NOMO-1 treated with DMSO at 0.1 percent for 48 hours (cell line): ENCODE results near the gene ELMO1.
A peak's percentile ranks its signal among the peaks of the same experiment; 100 is the strongest.

ENCODE experiments used
- DNase-seq: peaks from one replicate; lab custom pipeline; 2025; ENCODE audit not compliant: unreplicated experiment; lab: John Stamatoyannopoulos, UW

The ELMO1 gene

DNA sequence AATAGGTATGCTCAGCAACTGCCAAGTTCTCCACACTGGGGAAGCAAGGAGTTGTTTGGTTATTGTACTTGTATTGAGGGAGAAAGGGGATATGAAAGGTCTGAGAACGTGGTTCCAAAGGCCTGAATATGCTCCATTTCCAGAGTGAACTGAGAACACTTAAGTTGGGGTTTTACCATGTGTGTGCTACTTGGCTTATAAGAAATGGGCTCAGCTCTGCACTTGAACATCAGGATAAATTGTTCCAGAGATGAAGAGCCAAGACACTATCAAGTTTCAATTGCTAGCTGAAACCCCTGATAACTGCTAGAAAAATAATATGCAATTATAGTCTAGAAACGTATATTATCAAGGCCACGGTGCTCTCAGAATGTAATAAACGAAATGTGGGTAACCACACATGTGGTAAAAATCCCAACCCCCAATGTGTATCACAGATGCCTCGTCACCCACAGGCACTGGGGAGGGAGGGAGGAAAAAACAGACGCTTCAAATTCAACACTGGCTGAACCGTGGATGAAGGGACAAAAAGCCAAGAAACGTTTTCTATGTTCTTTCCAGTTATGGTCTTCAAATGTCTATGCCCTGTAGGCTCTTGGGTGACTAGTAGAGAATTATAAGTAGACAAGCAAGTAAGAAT, 16.3 kb downstream of the ELMO1 start:
- DNase-seq = no peak

DNA sequence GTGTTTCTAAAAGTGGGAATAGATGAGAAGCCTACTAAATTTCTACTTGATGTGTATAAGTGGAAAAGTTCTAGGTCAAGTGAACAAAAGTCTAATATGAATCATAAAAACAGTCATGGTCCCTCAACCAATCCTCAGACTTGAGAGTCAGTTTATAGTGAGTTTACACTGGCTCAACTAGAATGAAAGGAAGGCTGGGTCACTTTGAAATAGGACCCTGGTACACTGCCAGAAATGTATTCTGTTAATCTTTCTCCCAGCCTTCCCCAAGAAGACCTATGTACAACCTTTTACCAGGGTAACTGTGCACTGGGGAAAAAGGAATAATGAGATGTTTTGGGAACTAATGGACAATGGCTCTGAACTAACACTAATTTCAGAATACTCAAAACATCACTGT, 17.3 kb downstream of the ELMO1 start:
- DNase-seq = no peak

DNA sequence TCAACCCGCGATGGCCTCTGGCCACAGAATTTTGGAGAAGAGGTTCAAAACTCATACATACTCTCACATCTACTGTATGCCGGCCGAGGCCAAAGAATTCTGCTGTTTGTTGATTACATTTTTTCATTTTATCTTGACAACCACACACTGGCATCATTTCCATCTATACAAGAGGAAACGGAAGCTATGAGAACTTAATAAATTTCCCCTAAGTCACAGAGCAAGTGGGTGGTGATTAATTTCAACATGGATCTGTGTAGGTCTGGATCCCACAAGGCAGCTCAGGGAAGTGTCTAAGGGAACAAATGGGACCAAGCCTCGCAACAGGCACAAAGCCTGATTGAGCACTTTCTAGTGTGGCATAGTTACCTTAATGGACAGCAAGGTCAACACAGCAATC, 18.0 kb downstream of the ELMO1 start:
- no peak for DNase-seq

DNA sequence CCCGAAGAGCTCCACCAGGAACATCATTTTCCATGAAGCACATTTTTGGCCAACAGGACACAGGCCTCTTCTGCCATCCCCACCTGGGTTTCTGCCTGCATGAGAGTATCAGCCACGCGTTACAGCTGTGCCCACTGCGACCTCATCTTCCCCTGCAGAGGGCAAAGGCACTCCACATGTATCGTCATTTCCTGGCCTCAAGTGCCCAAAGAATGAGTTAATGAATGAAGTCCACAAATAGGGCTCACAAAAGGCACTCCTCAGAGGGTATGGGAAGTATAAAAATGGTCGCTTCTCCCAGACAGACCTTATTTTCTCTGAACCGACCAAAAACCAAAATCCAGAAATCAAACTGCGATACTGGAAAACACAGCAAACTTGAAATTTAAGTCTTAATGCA, 18.5 kb downstream of the ELMO1 start:
- DNase-seq = no peak

DNA sequence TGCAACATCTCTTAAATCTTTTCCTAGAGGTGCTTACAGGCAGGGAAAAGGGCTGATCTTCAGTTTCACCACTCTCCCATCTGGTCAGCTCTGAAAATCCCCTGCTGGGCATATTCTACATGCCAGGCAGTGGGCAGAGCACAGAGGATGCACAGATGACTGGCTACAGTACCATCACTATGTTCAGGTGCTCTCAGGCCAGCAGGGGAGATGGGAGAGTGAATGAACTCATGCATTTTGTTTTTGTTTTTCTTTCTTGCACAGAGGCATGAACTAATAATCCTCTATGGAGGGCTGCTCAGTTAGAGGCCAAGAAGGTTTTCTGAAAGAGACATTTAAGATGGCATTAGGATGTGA, 19.3 kb downstream of the ELMO1 start:
- DNase-seq = no peak

DNA sequence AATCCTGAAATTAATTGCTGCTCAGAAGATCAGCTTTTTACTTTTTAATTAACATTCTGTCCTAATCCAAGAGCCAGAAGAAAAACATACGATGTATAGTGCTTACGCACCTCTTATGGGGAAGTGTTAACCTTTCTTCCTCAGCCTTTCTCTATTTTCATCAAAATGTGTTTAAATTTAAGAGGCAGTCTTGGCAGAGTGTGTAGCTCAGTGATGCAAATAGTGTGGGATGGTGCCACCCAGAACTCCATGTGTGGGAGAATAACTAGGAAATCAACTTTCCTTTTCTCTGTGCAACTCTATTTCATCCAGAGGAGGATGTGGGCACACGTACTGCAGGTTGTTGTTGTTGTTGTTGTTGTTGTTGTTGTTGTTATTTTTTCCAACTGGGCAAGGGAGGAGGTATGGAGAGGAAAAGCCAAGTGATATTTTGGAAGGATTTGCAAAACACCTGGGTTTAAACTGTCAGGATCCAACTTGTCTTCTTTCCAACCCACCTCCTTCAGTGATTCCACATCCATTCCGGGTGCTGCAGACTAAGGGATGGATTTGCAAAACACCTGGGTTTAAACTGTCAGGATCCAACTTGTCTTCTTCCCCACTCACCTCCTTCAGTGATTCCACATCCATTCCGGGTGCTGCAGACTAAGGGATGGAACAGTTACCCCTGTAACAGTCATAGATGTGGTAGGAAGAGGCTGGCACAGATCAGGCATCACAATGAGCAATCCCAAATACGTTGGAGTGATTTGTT, 19.8 kb downstream of the ELMO1 start:
- no peak for DNase-seq

DNA sequence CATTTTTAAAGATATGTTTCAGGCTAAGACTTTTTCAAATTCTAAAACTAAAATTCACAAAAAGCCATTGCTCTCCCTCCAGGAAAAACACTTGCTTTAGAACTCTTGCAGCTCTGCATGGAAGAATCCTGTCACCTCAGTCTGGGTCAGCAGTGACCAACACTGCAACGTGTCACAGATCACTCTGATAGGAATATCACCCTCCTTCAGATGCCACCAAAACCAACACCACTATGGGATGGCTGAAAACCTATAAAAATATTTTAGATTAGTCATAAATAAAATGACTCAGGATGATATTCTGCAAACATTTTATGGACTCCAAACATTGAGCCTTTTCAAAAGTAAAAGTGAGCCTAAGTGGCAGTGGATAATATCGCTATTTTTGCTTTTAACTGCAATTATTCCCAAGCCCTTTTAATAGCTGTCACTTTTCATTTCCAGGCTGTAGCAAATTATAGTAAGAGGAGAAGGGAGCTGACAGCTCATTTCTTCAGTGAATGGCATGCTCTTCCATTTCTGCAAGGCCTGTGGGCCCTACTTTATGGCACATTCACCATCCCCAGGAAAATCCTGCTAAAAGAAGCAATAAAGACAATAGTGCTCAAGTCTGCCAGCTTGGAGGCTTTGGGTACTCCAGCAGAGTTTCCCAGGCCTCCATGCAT, 21.3 kb downstream of the ELMO1 start:
- no peak for DNase-seq

DNA sequence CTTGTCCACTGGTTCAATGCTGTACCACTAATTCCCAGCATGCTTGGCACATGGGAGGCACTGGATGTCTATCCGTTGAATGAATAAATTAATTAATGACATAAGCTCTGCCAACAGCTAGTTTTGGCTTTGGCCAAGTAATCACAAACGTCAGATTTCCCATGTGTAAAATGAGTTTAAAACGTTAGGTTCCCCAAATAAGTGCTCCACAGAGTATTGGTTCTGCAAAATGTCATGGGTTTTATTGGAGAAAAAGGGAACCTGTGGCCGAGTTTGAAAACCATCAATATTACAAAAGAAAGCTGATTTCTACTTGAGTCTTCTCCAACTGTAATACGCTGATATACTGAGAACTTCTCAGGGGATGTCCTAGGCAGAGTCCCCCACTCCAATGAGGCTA, 23.2 kb downstream of the ELMO1 start:
- peak; percentile 90 for DNase-seq

DNA sequence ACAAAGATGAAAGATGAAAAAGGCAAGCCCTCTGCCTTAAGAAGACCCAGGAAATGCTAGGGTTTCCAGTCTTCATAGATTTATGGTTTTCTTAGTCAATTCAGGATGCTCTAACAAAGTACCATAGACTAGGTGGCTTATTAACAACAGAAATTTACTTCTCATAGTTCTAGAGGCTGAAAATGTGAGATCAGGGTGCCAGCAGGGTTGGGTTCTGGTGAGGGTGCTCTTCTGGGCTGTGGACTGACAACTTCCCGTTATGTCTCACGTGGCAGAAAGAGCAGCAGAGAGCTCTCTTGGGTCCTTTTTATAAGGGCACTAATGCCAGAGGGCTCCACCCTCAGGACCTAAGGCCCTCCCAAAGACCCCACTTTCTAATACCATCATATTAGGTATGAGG, 23.7 kb downstream of the ELMO1 start:
- DNase-seq = peak; percentile 24

DNA sequence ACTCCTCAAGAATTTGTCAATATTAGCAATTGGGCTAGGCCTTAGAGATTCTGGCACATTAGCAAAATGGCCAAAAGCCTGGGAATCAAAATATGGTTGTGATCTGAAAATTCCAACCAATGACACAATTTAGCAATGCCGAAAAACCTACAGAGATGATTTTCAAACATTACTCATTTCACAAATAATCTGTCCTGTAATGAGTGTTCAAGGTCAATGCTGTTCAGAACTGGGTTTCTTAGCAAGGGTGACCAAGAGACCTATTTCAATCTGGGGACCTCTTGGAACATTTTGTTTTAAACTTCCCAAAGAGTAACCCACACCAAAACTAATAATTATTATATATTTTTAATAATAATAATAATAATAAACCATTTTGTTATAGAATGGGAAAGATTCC, 24.1 kb downstream of the ELMO1 start:
- no peak for DNase-seq

DNA sequence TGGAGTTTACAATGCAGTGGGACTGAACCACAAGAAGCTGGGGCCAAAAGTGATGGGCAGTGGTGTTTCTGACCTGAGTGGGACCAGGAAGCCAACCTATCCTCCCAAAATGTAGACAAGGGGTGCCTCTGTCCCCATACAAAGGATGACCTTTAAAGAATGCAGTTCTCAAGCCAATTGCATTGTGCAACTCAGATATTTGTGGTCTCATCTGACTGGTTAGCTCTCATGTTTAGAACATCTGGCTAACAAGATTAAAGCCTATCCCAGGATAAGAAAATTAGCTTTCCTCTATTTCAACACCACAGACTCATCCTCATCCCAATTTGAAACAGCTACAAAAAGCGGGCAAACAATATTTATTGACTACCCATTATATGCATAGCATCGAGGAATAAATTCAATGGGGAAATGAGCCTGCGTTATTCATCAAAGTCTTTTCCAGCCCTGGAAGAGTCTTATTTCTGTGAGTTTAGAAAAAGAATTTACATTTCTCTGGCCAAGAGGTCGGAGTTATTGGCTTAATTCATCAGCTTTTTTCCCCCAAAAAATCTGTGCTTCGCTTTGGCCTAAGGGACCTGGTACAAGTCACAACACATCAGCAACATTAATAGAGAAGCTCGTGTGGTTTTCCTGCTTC, 26.7 kb downstream of the ELMO1 start:
- no peak for DNase-seq

DNA sequence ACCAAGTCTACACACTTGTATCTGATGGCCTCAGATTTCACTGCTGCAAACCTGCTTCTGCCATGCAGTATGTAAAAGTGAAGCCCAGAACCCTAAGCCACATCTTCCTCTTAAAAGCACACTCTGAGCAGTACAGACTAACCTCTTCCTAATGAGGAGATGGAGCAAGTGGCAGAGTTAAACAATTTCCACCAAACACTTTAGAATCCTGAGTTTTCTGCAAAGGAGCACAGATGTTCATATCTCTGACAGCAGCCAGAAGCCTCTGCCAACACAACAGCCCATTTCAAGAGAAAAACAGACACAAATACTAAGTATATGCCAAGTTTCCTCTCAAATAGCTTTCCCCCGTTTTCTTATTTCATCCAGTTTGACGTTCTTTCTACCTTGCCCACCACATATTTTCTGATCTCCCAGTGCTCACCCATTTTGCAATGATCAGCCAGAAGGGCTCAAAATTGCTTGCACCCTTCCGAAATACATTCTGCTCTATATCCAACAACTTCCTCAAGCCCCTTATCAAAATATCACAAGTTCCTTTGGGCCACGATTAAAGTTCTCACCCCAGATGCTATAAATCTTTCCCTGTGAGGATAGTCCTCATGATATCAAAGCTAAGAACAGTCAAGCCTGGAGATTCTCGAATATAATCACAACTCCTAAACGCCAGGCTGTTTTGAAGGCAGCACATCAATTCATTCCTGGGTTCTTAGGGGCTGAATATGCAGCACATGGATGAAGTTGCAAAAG, 27.5 kb downstream of the ELMO1 start:
- no peak for DNase-seq

DNA sequence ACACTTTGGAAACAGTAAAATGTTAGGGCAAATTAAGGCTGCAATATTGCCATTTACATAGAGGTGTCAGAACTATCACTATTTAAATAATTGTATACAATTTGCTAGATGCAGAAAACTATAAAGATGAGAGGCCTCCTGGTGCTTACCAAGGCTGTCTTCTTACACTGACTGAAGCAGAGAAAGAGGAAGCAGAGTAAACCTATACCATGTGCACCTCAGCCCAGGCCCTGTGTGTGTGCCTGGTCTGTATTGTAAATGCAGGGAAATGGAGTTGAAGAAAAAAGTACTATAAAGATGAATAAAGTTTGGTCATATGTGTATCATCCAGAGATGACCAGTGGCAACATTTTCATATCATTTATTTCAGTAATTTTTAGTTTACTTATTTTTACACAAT, 29.2 kb downstream of the ELMO1 start:
- DNase-seq = peak; percentile 31

DNA sequence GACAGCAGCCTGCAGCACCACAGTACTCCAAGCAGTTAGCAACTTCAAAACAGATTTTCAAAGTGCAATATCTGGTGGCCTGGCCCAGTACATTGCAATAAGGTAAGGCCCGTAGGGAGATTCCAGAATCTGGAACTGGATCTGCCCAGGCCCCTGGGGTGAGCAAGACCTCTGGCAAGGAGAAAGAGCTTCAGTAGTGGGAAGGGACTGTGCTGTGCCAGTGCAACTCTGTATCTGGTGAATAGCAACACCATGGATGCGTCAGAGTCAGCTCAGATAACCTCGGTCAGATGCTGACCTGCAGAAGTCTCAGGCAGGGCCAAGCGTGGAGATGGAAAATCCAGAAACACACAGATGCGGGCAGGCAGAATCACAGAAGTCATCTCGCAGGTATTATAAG, 30.3 kb downstream of the ELMO1 start:
- DNase-seq = no peak

DNA sequence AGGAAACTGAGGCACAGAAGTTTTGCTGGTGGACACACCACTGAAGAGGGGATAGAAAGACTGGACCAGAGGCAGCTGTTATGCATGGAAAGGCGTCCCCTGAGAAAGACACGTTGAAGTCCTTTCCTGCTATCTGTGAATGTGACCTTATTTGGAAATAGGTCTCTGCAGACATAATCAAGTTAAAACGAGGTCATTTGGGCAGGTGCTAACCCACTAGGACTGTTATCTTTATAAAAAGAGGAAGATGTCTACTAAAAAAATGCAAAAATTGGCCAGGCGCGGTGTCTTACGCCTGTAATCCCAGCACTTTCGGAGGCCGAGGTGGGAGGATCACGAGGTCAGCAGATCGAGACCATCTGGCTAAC, 31.6 kb downstream of the ELMO1 start:
- DNase-seq = no peak

DNA sequence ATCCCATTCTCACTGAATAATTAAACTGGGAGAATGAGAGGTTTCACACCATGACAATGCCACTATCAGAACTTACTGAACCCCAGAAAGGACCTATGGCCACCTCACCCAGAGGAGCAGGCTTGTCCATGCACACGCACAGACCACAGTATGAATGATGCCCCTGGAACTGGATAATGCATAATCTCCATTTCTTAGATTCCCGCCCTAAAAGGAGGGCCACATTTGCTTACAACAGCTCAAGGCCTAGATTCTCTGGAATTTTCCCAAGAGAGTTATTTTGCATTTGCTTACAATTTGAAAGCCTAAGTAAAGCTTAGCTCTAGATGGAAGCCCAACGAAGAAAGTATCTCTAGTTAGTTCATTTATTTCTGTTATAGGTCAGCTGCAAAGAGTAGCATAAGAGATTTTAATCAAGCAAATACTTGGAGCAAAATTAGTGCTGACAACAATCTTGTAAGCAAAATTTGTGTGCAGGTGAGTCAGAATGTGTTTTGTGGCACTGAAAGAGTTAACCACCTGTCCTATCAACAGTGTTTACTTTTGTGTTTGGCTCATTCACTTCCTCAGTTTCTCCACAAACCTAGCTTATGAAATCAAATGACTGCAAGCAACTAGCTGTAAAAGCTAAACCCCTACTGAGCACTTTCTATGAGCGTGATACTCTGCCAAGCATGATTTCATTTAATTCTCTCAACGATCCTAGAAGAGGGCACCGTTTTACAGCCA, 32.1 kb downstream of the ELMO1 start:
- no peak for DNase-seq

DNA sequence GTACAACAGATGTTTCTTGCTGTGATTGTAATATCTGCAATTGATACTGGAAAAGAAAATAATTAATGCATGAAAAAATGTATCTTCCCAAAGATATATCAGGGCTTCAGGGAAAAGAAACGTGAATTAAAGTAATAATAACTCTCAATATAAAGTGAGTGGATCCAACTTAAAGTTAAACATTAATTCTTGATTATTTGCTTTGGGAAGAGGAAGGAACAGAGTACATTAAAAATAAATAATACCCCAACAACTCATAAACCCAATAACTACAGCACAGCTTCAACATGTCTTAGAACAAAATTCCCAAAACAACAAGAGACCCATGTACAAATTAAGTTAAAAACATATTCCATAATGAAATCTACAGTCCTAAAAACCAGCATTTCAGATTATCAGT, 33.0 kb downstream of the ELMO1 start:
- DNase-seq = no peak

DNA sequence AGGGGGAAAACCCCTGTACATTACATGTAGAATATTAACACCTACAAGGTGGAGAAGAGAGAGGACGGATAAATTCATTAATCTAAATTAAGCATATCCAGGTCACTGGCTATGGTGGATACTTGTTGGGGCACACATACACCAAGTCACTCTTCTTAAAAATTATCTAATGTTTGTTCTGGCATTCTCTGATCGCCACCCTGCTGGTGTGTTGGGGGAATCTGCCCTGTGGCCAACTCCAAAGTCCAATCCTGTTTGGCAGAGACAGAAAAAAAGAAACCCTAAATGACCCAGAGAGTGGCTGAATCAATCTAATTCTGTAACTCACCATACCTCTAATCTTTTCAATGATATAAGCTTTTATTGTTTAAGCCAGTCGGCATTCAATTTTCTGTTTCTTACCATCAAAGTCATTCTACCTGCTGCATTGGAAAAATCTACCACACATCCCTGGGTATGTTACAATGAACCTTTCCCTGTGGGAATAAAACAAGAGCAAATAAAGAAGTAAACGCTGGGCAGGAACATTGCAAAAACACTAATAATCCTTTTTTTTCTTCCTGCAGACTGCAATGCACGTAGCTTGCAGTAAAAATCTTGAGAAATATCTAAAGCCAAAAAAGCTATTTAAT, 34.2 kb downstream of the ELMO1 start:
- no peak for DNase-seq

DNA sequence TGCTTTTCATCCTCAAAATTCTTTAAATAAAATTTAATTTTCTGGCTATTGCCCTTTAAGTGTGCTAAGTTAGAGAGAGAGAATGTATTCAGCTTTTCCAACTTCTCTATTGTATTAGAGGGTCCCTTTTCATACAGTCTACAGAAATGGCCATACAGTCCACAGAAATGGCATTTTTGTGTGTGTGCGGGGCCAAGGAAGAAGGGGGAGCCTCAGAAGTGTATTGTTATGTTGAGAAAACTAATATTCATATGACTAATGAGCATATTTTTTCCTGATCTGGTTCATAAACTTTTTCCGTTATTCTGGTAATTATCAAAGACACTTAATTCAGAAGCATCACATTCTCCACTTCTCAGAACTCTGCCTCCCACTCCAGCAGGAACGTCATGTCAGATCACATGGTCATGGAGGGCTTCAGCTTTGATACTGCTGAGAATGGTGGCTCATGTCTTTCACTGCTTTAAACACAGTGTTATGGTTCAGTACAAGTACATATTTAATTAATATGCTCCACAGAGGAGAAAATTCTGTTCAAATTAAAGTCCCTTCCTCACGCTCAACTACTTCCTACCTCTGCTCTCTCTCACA, 37.1 kb downstream of the ELMO1 start:
- DNase-seq = no peak
